Measurements from ENCODE around the gene ZC2HC1B.
"Not testable (repeated sequence)": the region's sequence is repeated elsewhere in the genome, so short reads cannot be mapped to it uniquely, and the experiment has no call there.

Gene ZC2HC1B

GRCh38 chr6:143871202-143871730 lies 7.0 kb downstream of the ZC2HC1B start:
- DNase-seq, result not testable (repeated sequence)

GRCh38 chr6:143872201-143872600 lies 7.9 kb downstream of the ZC2HC1B start:
- no peak for DNase-seq

GRCh38 chr6:143873600-143873999 lies 9.3 kb downstream of the ZC2HC1B start:
- DNase-seq, result not testable (repeated sequence)

- not testable (repeated sequence) for DNase-seq
Observed at GRCh38 chr6:143874503-143874902, 10.2 kb downstream of the ZC2HC1B start.

GRCh38 chr6:143877584-143878271 lies 13.5 kb downstream of the ZC2HC1B start:
- DNase-seq, result no peak

- DNase-seq, result no peak
Observed at GRCh38 chr6:143878272-143878760, 14.0 kb downstream of the ZC2HC1B start.

- no peak for DNase-seq
Observed at GRCh38 chr6:143880412-143880811, 16.1 kb downstream of the ZC2HC1B start.

GRCh38 chr6:143882401-143882930 lies 18.2 kb downstream of the ZC2HC1B start:
- DNase-seq, result no peak

- no peak for DNase-seq
Observed at GRCh38 chr6:143884216-143884900, 20.1 kb downstream of the ZC2HC1B start.

GRCh38 chr6:143885116-143885515 lies 20.8 kb downstream of the ZC2HC1B start:
- DNase-seq, result no peak

GRCh38 chr6:143894655-143895054 lies 30.4 kb downstream of the ZC2HC1B start:
- no peak for DNase-seq

GRCh38 chr6:143896126-143896860 lies 32.0 kb downstream of the ZC2HC1B start:
- DNase-seq, result no peak

GRCh38 chr6:143900358-143900757 lies 36.1 kb downstream of the ZC2HC1B start:
- no peak for DNase-seq

- no peak for DNase-seq
Observed at GRCh38 chr6:143901885-143902750, 37.8 kb downstream of the ZC2HC1B start.

- no peak for DNase-seq
Observed at GRCh38 chr6:143902827-143903226, 38.6 kb downstream of the ZC2HC1B start.

- no peak for DNase-seq
Observed at GRCh38 chr6:143911028-143911427, 46.8 kb downstream of the ZC2HC1B start.

GRCh38 chr6:143912671-143913070 lies 48.4 kb downstream of the ZC2HC1B start:
- no peak for DNase-seq

- not testable (repeated sequence) for DNase-seq
Observed at GRCh38 chr6:143917026-143917425, 52.8 kb downstream of the ZC2HC1B start.

- DNase-seq, result no peak
Observed at GRCh38 chr6:143928853-143929252, 64.6 kb downstream of the ZC2HC1B start.

- no peak for DNase-seq
Observed at GRCh38 chr6:143929975-143930374, 65.7 kb downstream of the ZC2HC1B start.

- DNase-seq, result no peak
Observed at GRCh38 chr6:143934331-143934730, 70.1 kb downstream of the ZC2HC1B start.

GRCh38 chr6:143934867-143935266 lies 70.6 kb downstream of the ZC2HC1B start:
- no peak for DNase-seq

Measured in retina (tissue), 1 donor.